ENCODE results near the gene TRIM67. TPM values are rescaled to one million over a fixed set of nuclear protein-coding genes. Genes with fewer than 3 reads are reported as not detected.
A peak's percentile ranks its signal among the peaks of the same experiment; 100 is the strongest.
"Not testable (repeated sequence)": the region's sequence is repeated elsewhere in the genome, so short reads cannot be mapped to it uniquely, and the experiment has no call there.

Gene TRIM67
- total and polyA plus RNA-seq, 12 donors: 0.06 to 1.5 (median 0.31) TPM

DNA sequence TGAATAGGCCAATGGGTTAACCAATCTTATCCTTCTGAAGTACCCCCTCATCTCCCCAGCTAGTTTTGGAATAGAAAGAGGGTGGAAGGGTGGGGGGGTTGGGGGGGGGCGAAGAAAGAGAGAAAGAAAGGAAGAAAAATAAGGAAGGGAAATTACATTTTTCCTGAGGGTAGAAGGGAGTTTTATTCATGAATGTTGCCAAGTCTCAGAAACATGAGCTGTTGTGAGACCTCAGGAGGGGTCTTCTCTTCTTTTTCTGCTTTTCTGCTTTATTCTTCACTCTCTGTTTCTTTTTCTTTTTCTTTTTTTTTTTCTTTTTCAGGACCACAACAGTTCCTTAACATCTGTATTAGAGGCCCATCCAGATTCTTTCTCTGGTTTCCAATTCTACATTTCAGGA lies 6.0 kb upstream of the TRIM67 start:
- Histone ChIP-seq H3K9me3 (replicated peaks in 1 of 3) (peaks cover 0 to 3% (median 0%) of the 10 kb centered on the region in 3 donors), H3K4me1 (replicated peaks in 1 of 2) (peaks cover 0 to under 1% of the 10 kb centered on the region in 2 donors), H3K36me3 (replicated peaks in 1 of 2) (no peaks in the 10 kb centered on the region), H3K27me3 (no peaks in the 10 kb centered on the region), H3K27ac (no peak overlapping the region), H3K4me3 (no peak overlapping the region)
- 67 to 100% (median 72%) methylated on average over 1 of the region's 1 CpG for WGBS, 4 donors
- TF ChIP-seq, protein P1, sequence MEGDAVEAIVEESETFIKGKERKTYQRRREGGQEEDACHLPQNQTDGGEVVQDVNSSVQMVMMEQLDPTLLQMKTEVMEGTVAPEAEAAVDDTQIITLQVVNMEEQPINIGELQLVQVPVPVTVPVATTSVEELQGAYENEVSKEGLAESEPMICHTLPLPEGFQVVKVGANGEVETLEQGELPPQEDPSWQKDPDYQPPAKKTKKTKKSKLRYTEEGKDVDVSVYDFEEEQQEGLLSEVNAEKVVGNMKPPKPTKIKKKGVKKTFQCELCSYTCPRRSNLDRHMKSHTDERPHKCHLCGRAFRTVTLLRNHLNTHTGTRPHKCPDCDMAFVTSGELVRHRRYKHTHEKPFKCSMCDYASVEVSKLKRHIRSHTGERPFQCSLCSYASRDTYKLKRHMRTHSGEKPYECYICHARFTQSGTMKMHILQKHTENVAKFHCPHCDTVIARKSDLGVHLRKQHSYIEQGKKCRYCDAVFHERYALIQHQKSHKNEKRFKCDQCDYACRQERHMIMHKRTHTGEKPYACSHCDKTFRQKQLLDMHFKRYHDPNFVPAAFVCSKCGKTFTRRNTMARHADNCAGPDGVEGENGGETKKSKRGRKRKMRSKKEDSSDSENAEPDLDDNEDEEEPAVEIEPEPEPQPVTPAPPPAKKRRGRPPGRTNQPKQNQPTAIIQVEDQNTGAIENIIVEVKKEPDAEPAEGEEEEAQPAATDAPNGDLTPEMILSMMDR (IDR thresholded peaks at IDR 0.05): no peak
- TF ChIP-seq POLR2A (IDR thresholded peaks at IDR 0.05): no peak
- DNase-seq: no peak
- intact Hi-C loops (cut with DNase I): no loop called here

- H3K9me3 ChIP-seq (replicated peaks in 1 of 3): no peaks in the 10 kb centered on the region
- H3K4me1 ChIP-seq (replicated peaks in 1 of 2): peaks cover 7 to 15% of the 10 kb centered on the region in 2 donors
- H3K4me3 ChIP-seq: no peak overlapping the region
- no peak for DNase-seq
- H3K27me3 ChIP-seq: no peaks in the 10 kb centered on the region
- H3K36me3 ChIP-seq (replicated peaks in 1 of 2): no peaks in the 10 kb centered on the region
- intact Hi-C loops (cut with DNase I): no loop called here
- H3K27ac ChIP-seq: no peak overlapping the region
- no peak for TF ChIP-seq POLR2A (IDR thresholded peaks at IDR 0.05)
- TF ChIP-seq, protein P1 (IDR thresholded peaks at IDR 0.05): no peak
- WGBS, 4 donors: 28 to 49% (median 36%) methylated on average over 1 of the region's 1 CpG
Measured at GRCh38 chr1:231157311-231157710, 4.5 kb upstream of the TRIM67 start.

DNA sequence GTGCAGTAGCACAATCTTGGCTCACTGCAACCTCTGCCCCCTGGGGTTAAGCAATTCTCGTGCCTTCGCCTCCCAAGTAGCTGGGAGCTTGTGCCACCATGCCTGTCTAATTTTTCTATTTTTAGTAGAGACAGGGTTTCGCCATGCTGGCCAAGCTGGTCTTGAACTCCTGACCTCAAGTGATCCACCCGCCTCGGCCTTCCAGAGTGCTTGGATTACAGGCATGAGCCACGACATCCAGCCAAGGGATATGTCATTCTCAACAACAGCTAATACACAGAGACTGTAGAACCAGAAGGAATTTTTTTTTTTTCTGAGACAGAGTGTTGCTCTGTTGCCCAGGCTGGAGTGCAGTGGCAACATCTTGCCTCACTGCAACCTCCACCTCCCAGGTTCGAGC lies 3.7 kb upstream of the TRIM67 start:
- H3K9me3 ChIP-seq (replicated peaks in 1 of 3); H3K4me3 ChIP-seq; H3K27me3 ChIP-seq; H3K36me3 ChIP-seq (replicated peaks in 1 of 2); intact Hi-C loops (cut with DNase I); H3K27ac ChIP-seq: not testable (repeated sequence)
- H3K4me1 ChIP-seq (replicated peaks in 1 of 2): peaks cover 12 to 24% of the 10 kb centered on the region in 2 donors
- WGBS, 4 donors: 59 to 67% (median 64%) methylated on average over 7 of the region's 7 CpGs
- DNase-seq: peak in 1 of 7 donors; percentile 8

DNA sequence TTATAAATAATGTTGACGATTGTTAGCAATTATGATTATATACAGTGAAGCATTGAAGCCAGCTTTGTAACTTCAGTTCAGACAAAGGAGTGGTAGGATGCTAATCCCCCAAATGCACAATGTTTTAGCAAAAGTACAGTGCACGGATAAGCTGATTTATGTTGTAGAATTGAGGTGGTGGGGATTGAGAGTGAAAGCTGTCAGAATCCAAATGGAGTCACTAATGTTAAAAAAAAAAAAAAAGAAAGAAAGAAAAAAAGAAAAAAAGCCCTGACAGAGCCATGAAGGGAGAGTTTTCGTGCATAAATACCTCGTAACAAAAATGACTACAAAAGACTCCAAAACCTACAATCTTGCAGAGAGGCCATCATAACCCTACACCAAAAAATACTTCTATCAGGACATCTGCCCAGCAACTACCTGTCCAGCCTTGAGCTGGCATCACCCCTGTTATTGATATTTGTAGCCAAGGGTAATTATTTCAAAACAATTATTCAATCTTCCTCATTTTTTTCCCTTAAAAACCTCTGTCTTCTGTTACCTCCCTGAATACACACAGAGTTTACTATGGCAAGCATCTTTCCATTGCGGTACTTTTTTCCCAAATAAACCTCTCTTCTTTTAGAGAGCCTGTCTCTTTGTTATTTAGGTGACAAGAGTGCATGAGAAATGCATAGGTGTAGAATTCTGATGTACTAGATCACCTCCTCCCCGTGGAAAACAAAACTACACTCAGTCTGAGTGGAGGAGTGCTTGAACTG lies 2.5 kb upstream of the TRIM67 start:
- no peak for DNase-seq
- Histone ChIP-seq H3K4me3 (no peak overlapping the region), H3K36me3 (replicated peaks in 1 of 2) (no peaks in the 10 kb centered on the region), H3K27me3 (peaks cover 14% of the 10 kb centered on the region), H3K4me1 (replicated peaks in 1 of 2) (peaks cover 14 to 27% of the 10 kb centered on the region in 2 donors), H3K27ac (no peak overlapping the region), H3K9me3 (replicated peaks in 1 of 3) (no peaks in the 10 kb centered on the region)
- TF ChIP-seq POLR2A (IDR thresholded peaks at IDR 0.05): no peak
- TF ChIP-seq, protein P1 (IDR thresholded peaks at IDR 0.05): no peak
- 71 to 87% (median 77%) methylated on average over 6 of the region's 6 CpGs for WGBS, 4 donors
- intact Hi-C loops (cut with DNase I): no loop called here
